ENCODE measurements around the gene TTC19.

TTC19 gene

DNA sequence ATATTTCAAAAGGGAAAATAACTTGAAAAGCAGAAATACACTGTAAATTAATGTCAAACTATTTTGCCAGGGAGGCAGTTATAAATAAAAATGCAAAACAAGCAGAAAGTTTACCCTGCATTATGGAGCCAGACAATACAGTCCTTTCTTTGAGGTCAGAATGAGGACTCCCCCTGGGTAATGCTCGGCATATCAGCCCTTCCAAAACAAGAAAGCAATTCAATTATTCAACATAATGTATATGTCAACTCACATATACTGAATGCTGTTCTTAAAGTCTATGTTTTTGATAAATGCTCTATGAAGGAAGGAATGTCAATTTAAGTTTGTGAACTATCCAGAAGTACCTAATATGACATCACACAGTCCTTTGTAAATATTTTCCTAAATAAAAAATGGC lies 72.4 kb downstream of the TTC19 start:
- DNase-seq (no peak), ATAC-seq (replicated peaks) (no peak)
- Mint-ChIP-seq H3K9me3 (no peaks in the 10 kb centered on the region), H3K4me1 (no peaks in the 10 kb centered on the region), H3K27me3 (no peaks in the 10 kb centered on the region), H3K36me3 (peaks cover 37 to 63% of the 10 kb centered on the region in 2 donors), H3K27ac (no peak overlapping the region), H3K4me3 (no peak overlapping the region)

GRCh38 chr17:16073845-16074244 lies 74.2 kb downstream of the TTC19 start:
- DNase-seq (no peak), ATAC-seq (replicated peaks) (no peak)
- Mint-ChIP-seq H3K27ac (peak overlapping the region; percentile 33), H3K4me1 (no peaks in the 10 kb centered on the region), H3K27me3 (no peaks in the 10 kb centered on the region), H3K9me3 (no peaks in the 10 kb centered on the region), H3K36me3 (peaks cover 39 to 68% of the 10 kb centered on the region in 2 donors), H3K4me3 (no peak overlapping the region)

DNA sequence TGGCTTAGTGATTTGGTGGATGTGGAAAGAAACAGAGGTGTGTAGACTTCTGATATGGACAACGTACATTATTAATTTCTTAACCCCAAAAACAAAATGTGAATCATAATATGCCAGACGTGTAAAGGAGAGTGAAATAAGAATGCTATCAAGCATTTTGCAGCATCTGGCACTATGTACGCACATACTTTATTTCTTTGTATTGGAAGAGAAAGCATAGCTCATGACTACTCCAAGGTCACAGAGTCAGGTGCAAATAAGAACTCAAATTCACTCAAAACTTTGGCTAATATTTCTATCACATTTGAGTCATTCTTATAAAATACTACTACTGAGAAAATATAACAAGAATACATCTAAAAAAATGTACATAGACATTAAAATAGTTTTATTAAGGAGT lies 74.8 kb downstream of the TTC19 start:
- H3K4me3 Mint-ChIP-seq: no peak overlapping the region

GRCh38 chr17:16075949-16076348 lies 76.3 kb downstream of the TTC19 start:
- H3K27ac Mint-ChIP-seq: no peak overlapping the region
- ATAC-seq (replicated peaks): no peak
- DNase-seq: no peak
- H3K36me3 Mint-ChIP-seq: peaks cover 38 to 63% of the 10 kb centered on the region in 2 donors
- no peaks in the 10 kb centered on the region for H3K4me1 Mint-ChIP-seq
- no peak overlapping the region for H3K4me3 Mint-ChIP-seq
- H3K9me3 Mint-ChIP-seq: no peaks in the 10 kb centered on the region
- no peaks in the 10 kb centered on the region for H3K27me3 Mint-ChIP-seq

More for the DNA sequence above, 74.8 kb downstream of the TTC19 start:
- H3K27me3 Mint-ChIP-seq: no peaks in the 10 kb centered on the region
- no peak overlapping the region for H3K27ac Mint-ChIP-seq
- peaks cover 41 to 69% of the 10 kb centered on the region in 2 donors for H3K36me3 Mint-ChIP-seq
- DNase-seq (no peak), ATAC-seq (replicated peaks) (no peak)
- no peaks in the 10 kb centered on the region for H3K9me3 Mint-ChIP-seq
- no peaks in the 10 kb centered on the region for H3K4me1 Mint-ChIP-seq
